GM12878 (cell line): ENCODE results near the gene SUPT3H. TPM values are rescaled to one million over a fixed set of nuclear protein-coding genes. Genes with fewer than 3 reads are reported as not detected.

Experiments
- ATAC-seq: fragments of 200-7000 bp; cut with Tn5 transposase; 3 replicates; pipeline ENCODE4 v1.9.1; 2020; ENCODE audit warnings: mild to moderate bottlenecking, moderate library complexity
- BruUV-seq: library from RNA; stranded (reverse); fragments of 400-500 nt; replicated peaks from 2 replicates; lab custom pipeline; 2021; lab: Mats Ljungman, UMichigan
- CTCF ChIA-PET: fragments of 300-600 bp; sonication (Branson Sonifier 250); formaldehyde crosslinking; extraction: SDS; loops from one replicate; lab custom pipeline; 2021; ENCODE audit warnings: inconsistent platforms; lab: Yijun Ruan, JAX
- POLR2A ChIA-PET: fragments of 350-600 bp; formaldehyde crosslinking; extraction: SDS; loops from one replicate; lab custom pipeline; 2021; ENCODE audit warnings: inconsistent platforms; lab: Charles Lee
- RAD21 ChIA-PET: fragments of 300-600 bp; sonication (Branson Sonifier 250); formaldehyde crosslinking; loops from one replicate; lab custom pipeline; 2023; ENCODE audit warnings: antibody characterized with exemption; ENCODE audit not compliant: unreplicated experiment; lab: Charles Lee
- SMC1A ChIA-PET: fragments of 300-600 bp; sonication (Branson Sonifier 250); formaldehyde crosslinking; loops from one replicate; lab custom pipeline; 2023; ENCODE audit not compliant: unreplicated experiment, uncharacterized antibody; lab: Charles Lee
- DNase-seq: peaks from one replicate; pipeline ENCODE4 v3.0.0-alpha.2; 2011; ENCODE audit warnings: low read depth, low spot score
- FAIRE-seq: peaks from 3 replicates; lab custom pipeline; 2011; peaks lifted over from hg19 to GRCh38; lab: Jason Lieb, UNC
- H2AFZ ChIP-seq: 2 replicates; pipeline ENCODE4 v1.6.0; 2011; ENCODE audit warnings: low read depth, low read length, control low read depth; ENCODE audit not compliant: control insufficient read depth
- H3K27ac ChIP-seq: 2 replicates; pipeline ENCODE4 v1.5.1; 2011; ENCODE audit warnings: control low read depth; ENCODE audit not compliant: control insufficient read depth, insufficient read depth
- H3K27me3 ChIP-seq, 2 experiments: replicated peaks in 1 of 2; 2 replicates each; pipeline versions ENCODE4 v1.6.0 to v1.6.1; 2011; ENCODE audit warnings: low read length in 1 of 2; ENCODE audit not compliant: control insufficient read depth in 2 of 2, insufficient read depth in 2 of 2
- H3K36me3 ChIP-seq, 2 experiments: 2 replicates each; pipeline ENCODE4 v1.5.1; 2011; ENCODE audit warnings: low read length in 1 of 2; ENCODE audit not compliant: control insufficient read depth in 2 of 2, insufficient read depth in 2 of 2
- H3K4me1 ChIP-seq: 2 replicates; pipeline ENCODE4 v1.6.1; 2011; ENCODE audit warnings: mild to moderate bottlenecking, low read length, moderate library complexity, mixed read lengths; ENCODE audit not compliant: control insufficient read depth, insufficient read depth
- H3K4me2 ChIP-seq: 2 replicates; pipeline ENCODE4 v1.6.0; 2011; ENCODE audit warnings: control low read depth; ENCODE audit not compliant: control insufficient read depth, insufficient read depth
- H3K4me3 ChIP-seq: fragments of 200-600 bp; sonication (generic); 2 replicates; pipeline ENCODE4 v1.5.1; 2016
- H3K79me2 ChIP-seq: 2 replicates; pipeline ENCODE4 v1.6.0; 2011; ENCODE audit warnings: low read length; ENCODE audit not compliant: control insufficient read depth, insufficient read depth
- H3K9ac ChIP-seq: 2 replicates; pipeline ENCODE4 v1.8.0; 2011; ENCODE audit warnings: low read length, control low read depth, mixed read lengths; ENCODE audit not compliant: control insufficient read depth, insufficient read depth
- H3K9me3 ChIP-seq: replicated peaks from 3 replicates; pipeline ENCODE4 v1.5.1; 2011; ENCODE audit warnings: mild to moderate bottlenecking, low read length; ENCODE audit not compliant: control insufficient read depth, insufficient read depth
- H4K20me1 ChIP-seq: 2 replicates; pipeline ENCODE4 v1.6.0; 2011; ENCODE audit not compliant: control insufficient read depth, insufficient read depth
- CBX5 ChIP-seq: sonication (generic); IDR thresholded peaks from 2 replicates; pipeline ENCODE4 v1.6.1; 2016; ENCODE audit warnings: low read depth, moderate library complexity, mild to moderate bottlenecking, inconsistent platforms
- CREB1 ChIP-seq: IDR thresholded peaks from 2 replicates; pipeline ENCODE4 v1.6.1; 2012; ENCODE audit warnings: low read depth, mild to moderate bottlenecking, inconsistent platforms
- HDAC2 ChIP-seq: fragments of 200-600 bp; sonication (generic); IDR thresholded peaks from 2 replicates; pipeline ENCODE4 v1.6.1; 2017
- JUND ChIP-seq: IDR thresholded peaks from 2 replicates; pipeline ENCODE4 v1.6.1; 2012; ENCODE audit warnings: low read depth, mild to moderate bottlenecking, low read length, improper control_type of control experiment, moderate library complexity
- KAT2A ChIP-seq: conservative IDR thresholded peaks from 2 replicates; pipeline ENCODE4 v1.6.1; 2011; ENCODE audit warnings: low read depth, low read length; ENCODE audit not compliant: control insufficient read depth
- KDM1A ChIP-seq: fragments of 200-600 bp; sonication (generic); IDR thresholded peaks from 2 replicates; pipeline ENCODE4 v1.6.1; 2016; ENCODE audit warnings: borderline replicate concordance
- MTA2 ChIP-seq: fragments of 450-650 bp; IDR thresholded peaks from 2 replicates; pipeline ENCODE4 v1.6.1; 2016; ENCODE audit warnings: low read depth, mild to moderate bottlenecking, moderate library complexity
- POLR2A ChIP-seq: IDR thresholded peaks from 2 replicates; pipeline ENCODE4 v1.6.1; 2011; ENCODE audit warnings: low read depth, mild to moderate bottlenecking, low read length
- RAD51 ChIP-seq: fragments of 450-650 bp; IDR thresholded peaks from 2 replicates; pipeline ENCODE4 v1.6.1; 2016; ENCODE audit warnings: moderate library complexity, mild to moderate bottlenecking, inconsistent platforms
- RBBP5 ChIP-seq: fragments of 200-600 bp; sonication (generic); conservative IDR thresholded peaks from 2 replicates; pipeline ENCODE4 v1.6.1; 2016
- RELA ChIP-seq: fragments of 450-650 bp; IDR thresholded peaks from 2 replicates; pipeline ENCODE4 v1.8.0; 2014; ENCODE audit warnings: borderline replicate concordance; ENCODE audit not compliant: partially characterized antibody
- SIN3A ChIP-seq: IDR thresholded peaks from 2 replicates; pipeline ENCODE4 v1.6.1; 2012; ENCODE audit warnings: low read depth, low read length, improper control_type of control experiment
- SP1 ChIP-seq: IDR thresholded peaks from one replicate; pipeline ENCODE4 v1.6.1; 2011; ENCODE audit warnings: low read depth, low read length
- TCF3 ChIP-seq: IDR thresholded peaks from 2 replicates; pipeline ENCODE4 v1.6.1; 2012; ENCODE audit warnings: low read depth, mild to moderate bottlenecking, low read length, borderline replicate concordance; ENCODE audit not compliant: insufficient read depth
- WRNIP1 ChIP-seq: IDR thresholded peaks from 2 replicates; pipeline ENCODE4 v1.6.1; 2011; ENCODE audit warnings: low read depth, low read length, improper control_type of control experiment, borderline replicate concordance
- ZSCAN29 ChIP-seq: fragments of 450-650 bp; IDR thresholded peaks from 2 replicates; pipeline ENCODE4 v1.6.1; 2017; ENCODE audit warnings: mild to moderate bottlenecking, moderate library complexity
- WGBS: methylation state at CpG from one replicate; pipeline ENCODE4 v1.1.6; 2016; ENCODE audit warnings: low lambda C conversion rate; ENCODE audit not compliant: insufficient replicate concordance, insufficient coverage; ENCODE audit errors: missing lambda C conversion rate; 5-methylcytosine and 5-hydroxymethylcytosine counted together
- in situ Hi-C: fragments of 300-500 bp; cut with MboI; formaldehyde crosslinking; loops from 9 replicates; pipeline ENCODE4 v1.14.3; 2018; ENCODE audit warnings: mixed read lengths
- intact Hi-C: fragments of 100-400 bp; cut with micrococcal nuclease; formaldehyde crosslinking; loops from one replicate; pipeline ENCODE4 v1.14.2; 2022; ENCODE audit not compliant: unreplicated experiment
- polyA plus RNA-seq, 11 experiments: library from polyadenylated mRNA; depleted of rRNA in 4 of 11; unstranded in 6 of 11; stranded (reverse) in 5 of 11; fragments of >200 nt; fragmentation: Nextera tagmentation in 4 of 11; fragmentation: Illumina TruSeq in 1 of 11; extraction: Ambion mirVana in 4 of 11; extraction: Trizol in 1 of 11; gene quantifications; 1 replicate in 1 of 11; 2 replicates in 10 of 11; pipeline versions ENCODE4 v1.2.1 to v1.2.3, GENCODE V29; 2011 to 2016; ENCODE audit warnings: inconsistent platforms in 2 of 11, missing spikeins in 2 of 11, low read depth in 1 of 11
- total RNA-seq, 4 experiments: library from RNA; depleted of rRNA in 3 of 4; stranded (reverse); fragments of >200 nt in 3 of 4; fragmentation: Illumina TruSeq in 1 of 4; extraction: Trizol in 1 of 4; gene quantifications; 2 replicates each; pipeline versions ENCODE4 v1.2.1 to v1.2.3, GENCODE V29; 2013 to 2021
- TF ChIP-seq, protein P1 (sequence below): fragments of 450-650 bp; IDR thresholded peaks from 2 replicates; pipeline ENCODE4 v1.6.1; 2016; ENCODE audit warnings: mild to moderate bottlenecking, moderate library complexity, borderline replicate concordance
- TF ChIP-seq, protein P2 (sequence below): IDR thresholded peaks from 2 replicates; pipeline ENCODE4 v1.6.1; 2012; ENCODE audit warnings: low read depth, low read length, improper control_type of control experiment

Gene SUPT3H
- total and polyA plus RNA-seq, 10 of the 15 experiments (the other 5 are each of a cell fraction or from before 2014, with no cell fraction given), result 0.51 to 3.7 (median 2.0) TPM

DNA sequence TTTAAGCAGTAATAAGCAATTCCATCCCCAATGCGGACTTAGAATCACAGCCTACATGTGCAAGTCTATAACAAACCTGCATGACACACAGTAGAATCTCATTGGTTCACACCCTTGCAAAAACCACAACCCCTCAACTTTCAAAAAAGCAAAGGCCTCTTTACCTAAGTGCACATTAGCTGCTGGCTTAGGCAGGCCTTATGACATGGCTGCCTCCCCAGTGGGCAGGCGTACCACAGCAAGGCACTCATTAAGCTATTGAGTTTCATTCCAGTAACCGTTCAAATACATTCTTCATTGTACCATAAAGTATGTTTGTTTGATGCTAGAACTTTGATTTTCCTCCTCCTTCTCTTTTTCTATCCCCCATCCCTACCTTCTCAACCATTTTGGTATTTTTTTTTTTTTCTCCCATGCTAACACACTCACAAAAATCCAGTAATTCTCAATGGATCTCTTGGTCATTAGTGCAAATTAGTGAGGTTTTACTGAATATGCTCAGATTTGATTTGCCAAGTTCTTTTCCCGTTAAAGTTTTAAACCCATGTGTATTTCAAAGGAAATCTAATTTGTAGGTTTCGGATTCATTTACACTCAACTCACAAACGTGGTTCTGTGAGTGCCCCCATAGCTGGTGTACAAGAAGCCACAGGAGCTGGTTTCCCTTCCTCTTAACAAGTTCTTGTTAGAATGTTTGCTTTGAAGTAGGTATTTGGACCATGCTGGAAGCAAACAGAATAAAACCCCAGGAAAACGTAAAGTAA, 510.0 kb downstream of the SUPT3H start:
- BruUV-seq, result no TSS peak
- intact Hi-C loops (loop anchor here (2.0 to 10.0 kb wide), 6 partner anchors 35 to 815 kb away; no protein-coding TSS in a partner anchor), in situ Hi-C loops (no loop called here)
- Histone ChIP-seq H2AFZ (no peak overlapping the region), H4K20me1 (no peaks in the 10 kb centered on the region), H3K9me3 (peaks cover 12% of the 10 kb centered on the region; the same call in 2 of the 3 replicates), H3K9ac (no peak overlapping the region), H3K79me2 (no peaks in the 10 kb centered on the region), H3K4me3 (peak overlapping the region; percentile 33; the same call in 1 of the 2 replicates), H3K27ac (peak overlapping the region; percentile 10; the same call in 1 of the 2 replicates), H3K4me1 (peaks cover 25% of the 10 kb centered on the region), H3K4me2 (peak overlapping the region; percentile 59), H3K36me3 (no peaks in the 10 kb centered on the region), H3K27me3 (no peaks in the 10 kb centered on the region)
- ChIA-PET CTCF (interaction anchor here (0.6 to 1.8 kb wide), 8 partner anchors 8 to 1124 kb away, joined by 3 to 6 read pairs (median 4); no protein-coding TSS in a partner anchor), RAD21 (interaction anchor here (0.9 to 3.6 kb wide), 19 partner anchors 8 to 847 kb away, joined by 3 to 30 read pairs (median 5); no protein-coding TSS in a partner anchor), SMC1A (interaction anchor here (0.7 to 4.2 kb wide), 30 partner anchors 8 to 870 kb away, joined by 3 to 24 read pairs (median 4); no protein-coding TSS in a partner anchor), POLR2A (interaction anchor here (0.6 to 1.9 kb wide), 5 partner anchors 10 to 229 kb away, joined by 3 to 4 read pairs (median 3); no protein-coding TSS in a partner anchor)
- DNase-seq, result peak; percentile 82
- FAIRE-seq, result no peak
- WGBS, result 37% methylated on average over 7 of the region's 7 CpGs
- ATAC-seq, result peak; percentile 79
- TF ChIP-seq CBX5 (no peak), JUND (no peak), HDAC2 (no peak), KAT2A (no peak), POLR2A (no peak), TCF3 (no peak), KDM1A (no peak), RAD51 (peak; percentile 20; the same call in 1 of the 2 replicates), CREB1 (no peak), SIN3A (no peak), SP1 (no peak), RBBP5 (no peak), RELA (no peak), WRNIP1 (no peak), MTA2 (peak; percentile 97), ZSCAN29 (peak; percentile 59; the same call in 1 of the 2 replicates)
- TF ChIP-seq, protein P1, sequence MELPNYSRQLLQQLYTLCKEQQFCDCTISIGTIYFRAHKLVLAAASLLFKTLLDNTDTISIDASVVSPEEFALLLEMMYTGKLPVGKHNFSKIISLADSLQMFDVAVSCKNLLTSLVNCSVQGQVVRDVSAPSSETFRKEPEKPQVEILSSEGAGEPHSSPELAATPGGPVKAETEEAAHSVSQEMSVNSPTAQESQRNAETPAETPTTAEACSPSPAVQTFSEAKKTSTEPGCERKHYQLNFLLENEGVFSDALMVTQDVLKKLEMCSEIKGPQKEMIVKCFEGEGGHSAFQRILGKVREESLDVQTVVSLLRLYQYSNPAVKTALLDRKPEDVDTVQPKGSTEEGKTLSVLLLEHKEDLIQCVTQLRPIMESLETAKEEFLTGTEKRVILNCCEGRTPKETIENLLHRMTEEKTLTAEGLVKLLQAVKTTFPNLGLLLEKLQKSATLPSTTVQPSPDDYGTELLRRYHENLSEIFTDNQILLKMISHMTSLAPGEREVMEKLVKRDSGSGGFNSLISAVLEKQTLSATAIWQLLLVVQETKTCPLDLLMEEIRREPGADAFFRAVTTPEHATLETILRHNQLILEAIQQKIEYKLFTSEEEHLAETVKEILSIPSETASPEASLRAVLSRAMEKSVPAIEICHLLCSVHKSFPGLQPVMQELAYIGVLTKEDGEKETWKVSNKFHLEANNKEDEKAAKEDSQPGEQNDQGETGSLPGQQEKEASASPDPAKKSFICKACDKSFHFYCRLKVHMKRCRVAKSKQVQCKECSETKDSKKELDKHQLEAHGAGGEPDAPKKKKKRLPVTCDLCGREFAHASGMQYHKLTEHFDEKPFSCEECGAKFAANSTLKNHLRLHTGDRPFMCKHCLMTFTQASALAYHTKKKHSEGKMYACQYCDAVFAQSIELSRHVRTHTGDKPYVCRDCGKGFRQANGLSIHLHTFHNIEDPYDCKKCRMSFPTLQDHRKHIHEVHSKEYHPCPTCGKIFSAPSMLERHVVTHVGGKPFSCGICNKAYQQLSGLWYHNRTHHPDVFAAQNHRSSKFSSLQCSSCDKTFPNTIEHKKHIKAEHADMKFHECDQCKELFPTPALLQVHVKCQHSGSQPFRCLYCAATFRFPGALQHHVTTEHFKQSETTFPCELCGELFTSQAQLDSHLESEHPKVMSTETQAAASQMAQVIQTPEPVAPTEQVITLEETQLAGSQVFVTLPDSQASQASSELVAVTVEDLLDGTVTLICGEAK, result no peak
- TF ChIP-seq, protein P2, sequence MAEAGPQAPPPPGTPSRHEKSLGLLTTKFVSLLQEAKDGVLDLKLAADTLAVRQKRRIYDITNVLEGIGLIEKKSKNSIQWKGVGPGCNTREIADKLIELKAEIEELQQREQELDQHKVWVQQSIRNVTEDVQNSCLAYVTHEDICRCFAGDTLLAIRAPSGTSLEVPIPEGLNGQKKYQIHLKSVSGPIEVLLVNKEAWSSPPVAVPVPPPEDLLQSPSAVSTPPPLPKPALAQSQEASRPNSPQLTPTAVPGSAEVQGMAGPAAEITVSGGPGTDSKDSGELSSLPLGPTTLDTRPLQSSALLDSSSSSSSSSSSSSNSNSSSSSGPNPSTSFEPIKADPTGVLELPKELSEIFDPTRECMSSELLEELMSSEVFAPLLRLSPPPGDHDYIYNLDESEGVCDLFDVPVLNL, result no peak
